ENCODE data around the gene OR9Q1.

OR9Q1 gene

GRCh38 chr11:58039589-58039988, 15.9 kb downstream of the OR9Q1 start:
- DNase-seq = no peak

- no peak for DNase-seq
These were observed 19.7 kb downstream of the OR9Q1 start for GRCh38 chr11:58043379-58043778.

GRCh38 chr11:58046231-58046630, 22.6 kb downstream of the OR9Q1 start:
- DNase-seq = no peak

- no peak for DNase-seq
These were observed 24.1 kb downstream of the OR9Q1 start for GRCh38 chr11:58047818-58048217.

- no peak for DNase-seq
These were observed 32.2 kb downstream of the OR9Q1 start for GRCh38 chr11:58055806-58056401.

GRCh38 chr11:58057481-58057880, 33.8 kb downstream of the OR9Q1 start:
- no peak for DNase-seq

- DNase-seq = no peak
These were observed 34.8 kb downstream of the OR9Q1 start for GRCh38 chr11:58058276-58059006.

- no peak for DNase-seq
These were observed 35.3 kb downstream of the OR9Q1 start for GRCh38 chr11:58059007-58059350.

- DNase-seq = no peak
These were observed 36.9 kb downstream of the OR9Q1 start for GRCh38 chr11:58060535-58060934.

GRCh38 chr11:58060939-58061672, 37.4 kb downstream of the OR9Q1 start:
- no peak for DNase-seq

GRCh38 chr11:58061813-58062212, 38.1 kb downstream of the OR9Q1 start:
- DNase-seq = no peak

GRCh38 chr11:58067685-58068084, 44.0 kb downstream of the OR9Q1 start:
- no peak for DNase-seq

GRCh38 chr11:58068655-58069054, 45.0 kb downstream of the OR9Q1 start:
- DNase-seq = no peak

GRCh38 chr11:58070585-58070984, 46.9 kb downstream of the OR9Q1 start:
- no peak for DNase-seq

GRCh38 chr11:58075781-58076180, 52.1 kb downstream of the OR9Q1 start:
- DNase-seq = no peak

- DNase-seq = no peak
These were observed 62.8 kb downstream of the OR9Q1 start for GRCh38 chr11:58086528-58086927.

GRCh38 chr11:58097437-58097836, 73.8 kb downstream of the OR9Q1 start:
- no peak for DNase-seq

GRCh38 chr11:58121096-58121495, 97.4 kb downstream of the OR9Q1 start:
- no peak for DNase-seq

GRCh38 chr11:58125469-58125868, 101.8 kb downstream of the OR9Q1 start, which contains the start of gene OR9I1:
OR9I1 (minus strand) TSS chr11:58125530; CDS start chr11:58119444, 6,086 bp downstream.
- DNase-seq = no peak

GRCh38 chr11:58127350-58127749, 103.7 kb downstream of the OR9Q1 start:
- DNase-seq = no peak

- DNase-seq = no peak
These were observed 109.8 kb downstream of the OR9Q1 start for GRCh38 chr11:58133309-58134076.

GRCh38 chr11:58134151-58134550, 110.5 kb downstream of the OR9Q1 start:
- DNase-seq = no peak

GRCh38 chr11:58135171-58135570, 111.5 kb downstream of the OR9Q1 start:
- no peak for DNase-seq

Data from activated CD4-positive, alpha-beta T cell treated with anti-CD3 and anti-CD28 coated beads, Interleukin-2, amount 50 U/mL, for 4 hours (primary cell).